GM12878 (cell line): ENCODE results near the gene ARHGAP26.
"Not testable (repeated sequence)": the region's sequence is repeated elsewhere in the genome, so short reads cannot be mapped to it uniquely, and the experiment has no call there.

Experiments
- CTCF ChIP-seq, 3 experiments: IDR thresholded peaks in 2 of 3; conservative IDR thresholded peaks in 1 of 3; 2 replicates each; pipeline ENCODE4 v1.5.1; 2011; ENCODE audit warnings: low read depth in 3 of 3, low read length in 3 of 3, mild to moderate bottlenecking in 3 of 3, control low read depth in 2 of 3, moderate library complexity in 2 of 3, inconsistent platforms in 1 of 3, mixed read lengths in 1 of 3; ENCODE audit not compliant: control insufficient read depth in 2 of 3, insufficient read depth in 1 of 3; ENCODE audit errors: extremely low read depth in 1 of 3
- EP300 ChIP-seq, 2 experiments: fragments of 150-350 bp in 1 of 2; IDR thresholded peaks; 2 replicates each; pipeline ENCODE4 v1.6.1; 2011 to 2012; ENCODE audit warnings: low read depth in 2 of 2, low read length in 2 of 2, borderline replicate concordance in 1 of 2, improper control_type of control experiment in 1 of 2, inconsistent platforms in 1 of 2; ENCODE audit not compliant: control insufficient read depth in 1 of 2
- EZH2 ChIP-seq: IDR thresholded peaks from 2 replicates; pipeline ENCODE4 v1.6.1; 2012; ENCODE audit warnings: low read depth, mild to moderate bottlenecking, control low read depth, inconsistent platforms, low read length, borderline replicate concordance; ENCODE audit not compliant: control insufficient read depth
- GATAD2B ChIP-seq: fragments of 450-650 bp; conservative IDR thresholded peaks from 2 replicates; pipeline ENCODE4 v1.6.1; 2017; ENCODE audit warnings: low read depth, mild to moderate bottlenecking, moderate library complexity
- JUNB ChIP-seq: IDR thresholded peaks from 2 replicates; pipeline ENCODE4 v1.6.1; 2016; ENCODE audit warnings: antibody characterized with exemption, mild to moderate bottlenecking
- POLR2A ChIP-seq: IDR thresholded peaks from 2 replicates; pipeline ENCODE4 v1.6.1; 2011; ENCODE audit warnings: low read depth, mild to moderate bottlenecking, low read length
- POLR2AphosphoS5 ChIP-seq: IDR thresholded peaks from 2 replicates; pipeline ENCODE4 v1.6.1; 2011; ENCODE audit warnings: mild to moderate bottlenecking, low read length, inconsistent platforms
- SP1 ChIP-seq: IDR thresholded peaks from one replicate; pipeline ENCODE4 v1.6.1; 2011; ENCODE audit warnings: low read depth, low read length
- ZNF207 ChIP-seq: fragments of 450-650 bp; IDR thresholded peaks from 2 replicates; pipeline ENCODE4 v1.6.1; 2014; ENCODE audit warnings: antibody characterized with exemption, mild to moderate bottlenecking, borderline replicate concordance
- ZSCAN29 ChIP-seq: fragments of 450-650 bp; IDR thresholded peaks from 2 replicates; pipeline ENCODE4 v1.6.1; 2017; ENCODE audit warnings: mild to moderate bottlenecking, moderate library complexity

- not testable (repeated sequence) for TF ChIP-seq EP300 (IDR thresholded peaks at IDR 0.05; ENCODE audit: borderline replicate concordance in 1 of 2, control insufficient read depth in 1 of 2, low read depth in 2 of 2, low read length in 2 of 2); CTCF (IDR thresholded peaks at IDR 0.05 in 2 of 3, conservative IDR thresholded peaks at IDR 0.05 in 1 of 3; ENCODE audit: control insufficient read depth in 2 of 3, extremely low read depth in 1 of 3, insufficient read depth in 1 of 3, low read depth in 3 of 3, low read length in 3 of 3); JUNB; GATAD2B; POLR2A; EZH2; ZSCAN29; ZNF207; SP1; POLR2AphosphoS5
Observed at GRCh38 chr5:142989270-142989669, 219.1 kb downstream of the ARHGAP26 start.
